Stimulated activated CD8-positive, alpha-beta memory T cell treated with anti-CD3 and anti-CD28 coated beads, Interleukin-4, amount 100 ng/mL, for 48 hours (primary cell): Measurements from ENCODE around the gene ZNF654.
"Not testable (repeated sequence)": the region's sequence is repeated elsewhere in the genome, so short reads cannot be mapped to it uniquely, and the experiment has no call there.

Experiments
- DNase-seq: peaks from one replicate; pipeline ENCODE4 v3.0.0-alpha.2; 2020

Gene ZNF654

DNA sequence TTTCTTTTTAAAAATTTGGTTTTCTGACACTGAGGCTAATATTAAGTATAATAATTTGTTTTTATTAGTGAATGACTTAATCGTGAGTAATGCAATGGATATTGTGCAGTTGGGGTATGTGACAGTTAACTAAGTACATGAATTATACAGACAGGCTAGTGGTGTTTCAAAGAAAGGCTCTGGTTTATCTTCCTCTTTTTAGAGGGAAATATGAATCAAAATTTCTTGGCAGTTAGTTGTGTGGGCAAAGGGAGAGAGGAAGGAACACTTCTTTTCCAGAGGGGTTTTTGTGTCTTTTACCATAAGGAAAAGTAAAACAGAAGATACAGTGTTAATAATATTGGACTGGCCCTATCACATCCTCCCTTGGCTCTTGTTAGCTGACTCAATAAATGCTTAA lies 2.7 kb downstream of the ZNF654 start:
- no peak for DNase-seq

- DNase-seq, result no peak
Observed at GRCh38 chr3:88075072-88075471, 16.0 kb downstream of the ZNF654 start.

- no peak for DNase-seq
Observed at GRCh38 chr3:88075497-88075896, 16.4 kb downstream of the ZNF654 start.

GRCh38 chr3:88076712-88077111 lies 17.7 kb downstream of the ZNF654 start:
- DNase-seq, result no peak

- no peak for DNase-seq
Observed at GRCh38 chr3:88078932-88079331, 19.9 kb downstream of the ZNF654 start.

DNA sequence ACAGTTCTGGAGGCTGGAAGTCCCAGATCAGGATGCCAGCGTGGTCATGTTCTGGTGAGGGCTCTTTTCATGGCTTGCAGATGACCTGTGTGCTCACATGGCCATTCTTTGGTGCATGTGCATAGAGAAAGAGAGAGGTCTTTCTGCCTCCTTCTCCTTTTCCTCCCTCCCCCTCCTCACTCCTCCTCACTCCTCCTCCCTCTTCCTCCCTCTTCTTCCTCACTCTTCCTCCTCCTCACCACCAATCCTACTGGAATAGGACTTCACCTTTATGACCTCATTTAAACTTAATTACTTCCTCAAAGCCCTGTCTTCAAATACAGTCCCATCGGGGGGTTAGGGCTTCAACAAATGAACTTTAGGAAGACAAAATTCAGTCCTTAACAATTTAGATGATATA lies 23.8 kb downstream of the ZNF654 start:
- DNase-seq, result no peak

DNA sequence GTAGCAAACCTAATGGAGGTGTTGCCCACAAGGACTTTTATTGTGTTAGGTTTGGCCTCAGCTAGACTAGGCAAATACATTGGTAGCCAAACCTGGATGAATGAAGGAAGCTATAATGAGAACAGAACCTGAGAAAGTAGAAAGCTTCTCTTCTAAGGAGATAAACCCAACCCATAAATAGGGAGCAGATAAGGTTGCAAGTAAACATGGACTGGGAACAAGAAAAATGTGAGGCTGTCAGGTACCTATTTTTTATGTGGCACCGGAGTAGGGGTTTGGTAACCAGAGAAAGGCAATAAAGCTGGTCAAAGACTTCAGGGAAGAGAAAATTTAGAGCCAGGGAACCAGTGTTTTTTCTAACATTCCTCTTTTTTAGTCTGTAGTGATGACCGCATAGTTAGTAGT lies 25.0 kb downstream of the ZNF654 start:
- DNase-seq, result no peak

- no peak for DNase-seq
Observed at GRCh38 chr3:88090681-88091080, 31.6 kb downstream of the ZNF654 start.

DNA sequence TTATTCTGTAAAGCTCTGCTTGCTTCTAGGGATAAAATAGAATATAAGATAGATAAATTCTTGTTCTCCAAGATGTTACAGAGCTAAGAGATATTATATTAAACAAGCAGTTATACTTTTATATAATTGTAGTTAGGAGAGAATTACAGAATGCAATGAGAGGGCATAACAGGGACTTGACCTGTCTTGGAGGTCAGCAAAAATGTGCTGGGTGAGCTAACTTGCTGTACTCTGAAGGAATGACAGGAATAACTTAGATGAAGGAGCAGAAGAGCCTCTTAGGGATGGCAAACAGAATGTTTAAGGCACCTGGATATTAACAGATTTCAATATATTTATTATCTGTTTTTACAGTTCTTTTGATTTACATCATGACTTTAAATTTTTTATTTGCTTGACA lies 33.2 kb downstream of the ZNF654 start:
- DNase-seq, result no peak

DNA sequence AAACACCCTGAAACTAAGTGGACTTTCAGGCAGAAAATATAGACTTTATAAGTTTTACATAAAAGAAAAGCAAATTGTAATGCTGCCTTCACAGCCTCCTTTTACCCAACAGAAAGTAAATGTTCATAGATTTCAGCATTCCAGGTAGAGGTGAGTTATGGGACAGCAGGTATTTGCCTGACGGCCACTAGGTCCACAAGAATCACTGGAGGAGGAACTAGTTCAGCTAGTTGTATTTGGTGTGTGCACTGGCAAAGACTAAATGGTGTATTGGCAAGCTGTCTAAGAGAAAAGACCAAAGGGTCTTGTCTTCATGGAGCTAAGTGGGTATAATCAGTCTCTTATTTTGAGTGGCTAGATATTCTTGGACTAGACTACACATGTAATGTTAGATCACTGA lies 34.2 kb downstream of the ZNF654 start:
- DNase-seq, result no peak

DNA sequence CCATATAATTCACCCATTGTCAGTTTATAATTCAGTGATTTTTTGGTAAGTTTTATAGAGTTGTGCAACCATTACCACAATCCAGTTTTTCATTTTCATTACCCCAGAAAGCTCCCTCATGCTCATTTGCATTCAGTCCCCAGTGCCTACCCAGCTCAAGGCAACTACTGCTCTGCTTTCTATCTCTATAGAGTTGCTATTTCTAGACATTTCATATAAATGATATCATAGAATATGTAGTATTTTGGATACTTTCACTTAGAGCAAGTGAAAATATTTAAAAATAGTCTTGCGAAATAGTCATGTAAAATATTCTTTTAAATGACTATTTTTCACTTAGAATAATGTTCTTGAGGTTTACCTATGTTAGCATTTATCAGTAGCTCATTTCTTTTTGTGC lies 42.1 kb downstream of the ZNF654 start:
- DNase-seq, result no peak

DNA sequence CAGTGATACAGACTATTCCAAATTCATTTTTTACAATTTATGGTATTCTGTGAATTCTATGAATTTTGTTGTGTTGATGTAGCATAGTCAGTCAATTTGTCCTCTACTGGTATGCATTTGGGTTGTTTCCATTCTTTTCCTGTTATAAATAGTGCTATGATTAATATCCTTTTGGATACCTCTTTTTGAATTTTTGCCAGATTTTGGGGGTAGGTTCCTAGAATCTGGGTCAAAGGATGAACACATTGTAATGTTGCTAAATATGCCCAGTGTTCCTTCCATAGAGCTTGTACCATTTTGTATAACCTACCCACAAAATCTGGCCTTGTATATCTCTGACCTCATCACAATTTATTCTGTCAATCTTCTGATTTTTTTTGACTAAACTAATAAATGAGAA lies 46.3 kb downstream of the ZNF654 start:
- no peak for DNase-seq

DNA sequence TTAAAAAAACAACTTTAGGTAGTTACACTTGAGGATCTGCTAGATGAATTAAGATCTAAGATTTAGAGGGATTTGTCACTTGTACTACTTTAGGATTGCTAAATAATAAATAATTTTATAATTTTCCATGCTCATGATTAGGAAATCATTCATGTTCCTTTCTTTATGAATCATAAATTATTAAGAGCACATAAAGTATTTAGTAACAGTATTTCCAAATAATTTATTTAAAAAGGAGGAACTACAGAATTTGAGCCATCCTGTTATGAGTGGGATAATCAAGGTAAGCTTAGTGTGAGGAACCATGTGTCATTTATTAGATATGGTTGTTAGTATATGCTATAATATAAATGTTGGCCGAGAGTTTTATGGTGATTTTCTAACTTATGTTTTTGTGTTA lies 53.2 kb downstream of the ZNF654 start:
- DNase-seq, result no peak

DNA sequence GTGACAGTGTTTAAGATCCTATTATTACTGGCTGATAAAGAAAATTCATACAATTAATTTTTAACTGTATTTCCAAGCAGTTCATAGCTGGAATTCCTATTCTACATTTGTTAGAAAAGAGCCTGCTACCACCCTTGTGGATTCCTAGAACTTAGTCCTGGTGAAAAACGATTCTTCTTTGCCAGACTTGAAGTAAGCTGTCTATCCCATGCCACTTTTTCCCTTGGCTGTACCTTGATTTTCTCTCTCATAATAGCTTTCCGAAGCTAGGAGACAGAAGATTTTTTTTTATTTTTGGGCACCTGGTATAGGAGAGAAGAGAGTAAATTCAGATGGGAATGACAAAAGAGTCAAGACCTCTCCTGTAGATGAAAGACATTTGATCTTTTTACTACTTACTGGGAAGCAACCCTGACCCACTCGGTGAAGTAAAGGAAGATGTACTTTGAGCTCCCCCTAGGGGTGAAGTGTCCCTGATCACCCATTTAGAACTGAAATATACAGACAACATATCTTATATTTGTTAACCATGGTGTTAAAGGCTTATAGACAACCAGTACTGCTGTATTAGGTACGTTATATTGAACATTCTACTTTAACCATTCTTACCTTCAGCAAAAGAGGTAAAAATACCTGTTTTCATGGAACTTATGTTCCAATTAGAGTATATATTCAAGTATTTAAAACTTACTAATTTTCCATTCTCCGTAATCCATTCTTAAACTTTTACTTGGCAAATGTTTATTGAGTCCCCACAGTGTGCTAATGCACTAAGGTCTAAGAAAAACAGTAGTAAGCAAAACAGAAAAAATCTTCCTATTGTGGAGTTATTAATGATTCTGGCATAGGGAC lies 54.5 kb downstream of the ZNF654 start:
- peak; percentile 54 for DNase-seq

- no peak for DNase-seq
Observed at GRCh38 chr3:88114878-88115549, 56.0 kb downstream of the ZNF654 start.

DNA sequence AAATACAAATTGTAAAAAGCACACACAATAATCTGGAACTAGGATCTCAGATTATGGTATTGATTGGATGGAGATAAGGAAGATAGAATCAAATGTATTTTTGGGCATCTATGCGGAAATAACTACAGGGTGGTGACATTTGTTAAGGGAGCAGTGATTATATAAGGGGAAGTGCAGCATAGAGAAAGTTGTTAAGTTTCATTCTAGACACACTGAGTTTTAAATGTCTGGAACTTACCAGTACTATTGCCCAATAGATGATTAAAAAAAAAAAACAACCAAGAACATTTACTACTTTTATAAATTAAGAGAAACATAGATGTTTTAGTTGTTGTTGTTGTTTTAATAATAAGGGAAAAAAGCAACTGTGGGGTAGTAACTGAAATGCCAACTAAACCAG lies 58.6 kb downstream of the ZNF654 start:
- no peak for DNase-seq

GRCh38 chr3:88118603-88119002 lies 59.5 kb downstream of the ZNF654 start:
- DNase-seq, result not testable (repeated sequence)

GRCh38 chr3:88123526-88123925 lies 64.5 kb downstream of the ZNF654 start:
- no peak for DNase-seq

- DNase-seq, result no peak
Observed at GRCh38 chr3:88131695-88132094, 72.6 kb downstream of the ZNF654 start.

DNA sequence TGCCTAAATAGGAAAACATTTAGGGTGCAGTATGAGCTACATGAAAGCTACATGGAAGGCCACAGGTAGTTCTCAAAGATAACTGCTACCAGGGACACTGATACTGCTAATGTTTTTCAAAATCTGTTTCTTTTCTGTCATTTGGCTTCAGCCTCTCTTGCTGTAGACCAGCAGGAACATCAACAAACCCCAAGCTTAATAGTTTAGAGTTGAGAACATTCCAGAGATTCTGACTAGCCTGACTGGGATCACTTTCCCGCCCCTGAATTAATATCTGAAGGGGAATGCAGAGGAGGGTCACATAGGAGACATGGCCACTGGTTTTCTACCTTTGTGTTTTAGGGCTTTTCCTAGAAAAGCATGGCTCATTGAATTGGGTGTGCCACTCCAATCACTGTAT lies 73.8 kb downstream of the ZNF654 start:
- no peak for DNase-seq

GRCh38 chr3:88133711-88134263 lies 74.7 kb downstream of the ZNF654 start:
- no peak for DNase-seq

DNA sequence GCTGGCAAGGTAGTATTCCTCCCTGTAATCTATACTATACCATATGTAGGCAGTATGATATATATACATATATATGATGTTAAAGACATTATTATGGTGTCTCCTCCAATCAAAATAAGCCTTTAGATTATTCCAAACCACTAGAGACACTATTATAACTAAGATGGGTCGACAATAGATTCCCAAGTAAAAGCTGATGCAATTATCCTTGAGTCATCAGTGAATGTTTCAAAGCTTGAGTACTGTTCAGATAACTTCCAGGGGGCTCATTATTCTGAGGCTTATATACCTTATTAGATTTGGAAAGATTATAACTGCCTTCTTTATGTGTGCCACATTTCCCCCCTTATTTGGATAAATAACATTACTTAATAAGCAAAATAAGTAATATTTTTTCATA lies 78.8 kb downstream of the ZNF654 start:
- no peak for DNase-seq

DNA sequence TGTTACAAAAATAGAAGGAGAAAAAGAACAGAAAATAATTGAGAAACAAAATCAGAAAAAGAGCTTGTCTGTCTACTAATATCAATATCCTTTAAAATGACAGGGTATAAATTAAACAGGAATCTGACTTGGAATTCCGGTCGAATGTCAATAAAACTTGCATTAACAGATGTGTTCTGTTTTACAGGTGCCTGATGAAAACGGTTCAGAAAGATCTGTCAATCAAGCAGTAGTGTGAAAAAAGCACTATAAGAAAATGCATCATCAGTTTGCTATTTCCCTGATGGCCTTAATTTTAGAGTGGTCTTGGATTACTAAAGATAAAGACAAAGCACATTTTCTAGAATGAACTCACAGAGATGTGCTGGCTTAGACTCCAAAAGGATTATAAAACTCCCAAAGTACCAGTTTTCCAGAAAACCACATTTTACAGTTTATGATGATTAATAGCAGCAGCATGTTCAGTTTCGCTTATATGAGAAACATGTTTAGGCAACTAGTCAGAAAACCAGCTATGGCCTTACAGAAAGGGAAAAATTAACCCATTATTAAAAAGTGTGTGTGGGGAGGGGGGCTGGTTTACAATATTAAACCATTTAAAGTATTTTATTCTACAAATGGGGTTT lies 82.5 kb downstream of the ZNF654 start:
- DNase-seq, result no peak

DNA sequence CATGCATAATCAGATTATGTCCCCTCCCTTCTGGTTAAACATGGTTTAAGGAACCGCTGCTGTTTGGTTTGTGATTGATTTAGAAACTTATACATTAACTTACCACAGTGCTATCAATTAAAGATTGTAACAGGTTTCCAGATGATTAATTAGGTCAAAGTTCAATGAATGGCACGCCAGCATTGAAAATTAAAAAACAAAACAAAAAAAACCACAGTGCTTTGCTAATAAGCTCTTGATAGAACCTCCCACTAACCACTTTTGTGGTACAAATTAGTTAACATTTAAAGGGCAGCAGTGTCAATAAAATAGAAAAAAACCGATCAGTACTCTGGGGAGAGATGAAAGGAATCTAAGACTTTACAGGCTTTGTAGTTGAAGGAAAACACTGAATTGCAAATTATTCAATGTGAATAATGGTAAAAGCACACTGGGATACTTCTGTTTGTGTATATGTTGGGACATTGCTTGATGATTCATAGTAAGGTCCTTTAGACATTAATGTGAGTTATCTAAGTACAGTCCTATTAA lies 83.1 kb downstream of the ZNF654 start:
- DNase-seq, result no peak
